Measurements from ENCODE around the gene LRRC41.

The LRRC41 gene

GRCh38 chr1:46288485-46289133 is 14.8 kb downstream of the LRRC41 start:
- no peak for DNase-seq (ENCODE audit: low read depth in 1 of 2, low spot score in 1 of 2)

- DNase-seq (ENCODE audit: low read depth in 1 of 2, low spot score in 1 of 2): no peak
These were observed 17.5 kb downstream of the LRRC41 start for GRCh38 chr1:46285730-46286477.

GRCh38 chr1:46284597-46285564 is 18.5 kb downstream of the LRRC41 start:
- no peak for DNase-seq (ENCODE audit: low read depth in 1 of 2, low spot score in 1 of 2)

GRCh38 chr1:46284058-46284457 is 19.4 kb downstream of the LRRC41 start:
- DNase-seq (ENCODE audit: low read depth in 1 of 2, low spot score in 1 of 2): no peak

- DNase-seq (ENCODE audit: low read depth in 1 of 2, low spot score in 1 of 2): no peak
These were observed 22.4 kb downstream of the LRRC41 start for GRCh38 chr1:46281021-46281420.

- DNase-seq (ENCODE audit: low read depth in 1 of 2, low spot score in 1 of 2): no peak
These were observed 23.3 kb downstream of the LRRC41 start for GRCh38 chr1:46280092-46280491.

GRCh38 chr1:46278807-46279206 is 24.6 kb downstream of the LRRC41 start:
- DNase-seq (ENCODE audit: low read depth in 1 of 2, low spot score in 1 of 2): no peak

- no peak for DNase-seq (ENCODE audit: low read depth in 1 of 2, low spot score in 1 of 2)
These were observed 25.6 kb downstream of the LRRC41 start for GRCh38 chr1:46277658-46278373.

GRCh38 chr1:46275030-46275337 is 28.4 kb downstream of the LRRC41 start:
- no peak for DNase-seq (ENCODE audit: low read depth in 1 of 2, low spot score in 1 of 2)

- no peak for DNase-seq (ENCODE audit: low read depth in 1 of 2, low spot score in 1 of 2)
These were observed 29.0 kb downstream of the LRRC41 start for GRCh38 chr1:46274225-46275029.

- DNase-seq (ENCODE audit: low read depth in 1 of 2, low spot score in 1 of 2): no peak
These were observed 34.8 kb downstream of the LRRC41 start for GRCh38 chr1:46268578-46268977.

GRCh38 chr1:46263146-46263545 is 40.3 kb downstream of the LRRC41 start:
- DNase-seq (ENCODE audit: low read depth in 1 of 2, low spot score in 1 of 2): no peak

GRCh38 chr1:46262508-46262907 is 40.9 kb downstream of the LRRC41 start:
- no peak for DNase-seq (ENCODE audit: low read depth in 1 of 2, low spot score in 1 of 2)

- no peak for DNase-seq (ENCODE audit: low read depth in 1 of 2, low spot score in 1 of 2)
These were observed 46.9 kb downstream of the LRRC41 start for GRCh38 chr1:46256523-46256922.

GRCh38 chr1:46254668-46255067 is 48.7 kb downstream of the LRRC41 start:
- DNase-seq (ENCODE audit: low read depth in 1 of 2, low spot score in 1 of 2): no peak

- DNase-seq (ENCODE audit: low read depth in 1 of 2, low spot score in 1 of 2): no peak
These were observed 55.1 kb downstream of the LRRC41 start for GRCh38 chr1:46248122-46248920.

GRCh38 chr1:46247436-46248121 is 55.8 kb downstream of the LRRC41 start, which contains the start of gene RAD54L:
RAD54L (plus strand) TSS chr1:46247763; CDS start chr1:46248406, 643 bp downstream.
- peak; percentile 91 to 94 for DNase-seq (ENCODE audit: low read depth in 1 of 2, low spot score in 1 of 2)

- peak in 1 of 2 donors; percentile 39 for DNase-seq (ENCODE audit: low read depth in 1 of 2, low spot score in 1 of 2)
These were observed 56.6 kb downstream of the LRRC41 start for GRCh38 chr1:46246548-46247435.
